ENCODE results near the gene PAX1.

Gene PAX1

DNA sequence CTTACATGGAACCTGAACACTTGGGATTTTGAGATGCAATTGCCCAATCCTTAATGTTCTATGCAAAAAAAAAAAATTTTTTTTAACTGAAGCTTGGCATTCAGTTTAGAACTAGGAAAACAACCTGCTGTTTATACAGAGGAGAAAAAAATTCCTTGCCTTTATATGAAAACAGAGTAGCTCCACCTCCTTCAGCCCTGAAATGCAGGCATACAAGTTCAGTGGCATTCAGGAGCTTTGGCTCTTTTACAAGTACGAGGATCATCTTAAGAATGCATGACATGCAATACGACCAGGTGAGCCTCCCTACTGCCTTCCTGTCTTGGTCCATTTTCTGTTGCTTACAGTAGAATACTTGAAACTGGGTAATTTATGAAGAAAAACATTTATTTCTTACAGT is 20.4 kb downstream of the PAX1 start:
- no peak overlapping the region for H3K4me3 ChIP-seq (ENCODE audit: low read depth, low read length)
- H2AFZ ChIP-seq, result no peak overlapping the region
- no peak overlapping the region for H3K27ac ChIP-seq
- H3K4me1 ChIP-seq, result peaks cover 5% of the 10 kb centered on the region
- H3K4me2 ChIP-seq (ENCODE audit: low read length), result no peak overlapping the region
- no peak overlapping the region for H3K9ac ChIP-seq
- no peaks in the 10 kb centered on the region for H3K79me2 ChIP-seq
- H3K9me3 ChIP-seq (ENCODE audit: control insufficient read depth, low read length), result no peaks in the 10 kb centered on the region
- H3K27me3 ChIP-seq (ENCODE audit: control insufficient read depth, insufficient read depth, low read length), result no peaks in the 10 kb centered on the region
- no peaks in the 10 kb centered on the region for H3K36me3 ChIP-seq (ENCODE audit: control insufficient read depth, insufficient read depth, low read length)
- TF ChIP-seq, protein P1, sequence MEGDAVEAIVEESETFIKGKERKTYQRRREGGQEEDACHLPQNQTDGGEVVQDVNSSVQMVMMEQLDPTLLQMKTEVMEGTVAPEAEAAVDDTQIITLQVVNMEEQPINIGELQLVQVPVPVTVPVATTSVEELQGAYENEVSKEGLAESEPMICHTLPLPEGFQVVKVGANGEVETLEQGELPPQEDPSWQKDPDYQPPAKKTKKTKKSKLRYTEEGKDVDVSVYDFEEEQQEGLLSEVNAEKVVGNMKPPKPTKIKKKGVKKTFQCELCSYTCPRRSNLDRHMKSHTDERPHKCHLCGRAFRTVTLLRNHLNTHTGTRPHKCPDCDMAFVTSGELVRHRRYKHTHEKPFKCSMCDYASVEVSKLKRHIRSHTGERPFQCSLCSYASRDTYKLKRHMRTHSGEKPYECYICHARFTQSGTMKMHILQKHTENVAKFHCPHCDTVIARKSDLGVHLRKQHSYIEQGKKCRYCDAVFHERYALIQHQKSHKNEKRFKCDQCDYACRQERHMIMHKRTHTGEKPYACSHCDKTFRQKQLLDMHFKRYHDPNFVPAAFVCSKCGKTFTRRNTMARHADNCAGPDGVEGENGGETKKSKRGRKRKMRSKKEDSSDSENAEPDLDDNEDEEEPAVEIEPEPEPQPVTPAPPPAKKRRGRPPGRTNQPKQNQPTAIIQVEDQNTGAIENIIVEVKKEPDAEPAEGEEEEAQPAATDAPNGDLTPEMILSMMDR (IDR thresholded peaks at IDR 0.05), result no peak

DNA sequence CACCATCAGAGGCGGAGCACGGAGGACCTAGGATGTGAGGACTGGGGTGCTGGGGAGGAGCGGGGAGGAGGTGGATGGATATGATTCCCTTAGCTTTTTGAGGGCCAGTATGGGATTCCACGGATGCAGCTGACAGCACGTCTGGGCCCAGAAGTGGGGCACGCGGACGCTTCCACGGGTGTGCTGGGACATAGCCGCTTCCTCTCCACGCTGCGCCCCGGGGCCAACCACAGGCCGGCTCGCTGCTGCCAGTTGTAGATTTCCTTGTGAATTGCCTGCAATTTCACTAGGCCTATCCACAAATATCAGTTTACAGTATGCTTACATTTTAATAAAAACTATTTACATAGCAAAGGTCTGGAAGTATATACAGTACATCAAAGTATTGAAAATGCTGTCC is 23.9 kb downstream of the PAX1 start:
- no peaks in the 10 kb centered on the region for H3K9me3 ChIP-seq (ENCODE audit: control insufficient read depth, low read length)
- H3K4me1 ChIP-seq, result peaks cover 5% of the 10 kb centered on the region
- H3K4me3 ChIP-seq (ENCODE audit: low read depth, low read length), result no peak overlapping the region
- H3K27ac ChIP-seq, result no peak overlapping the region
- H3K36me3 ChIP-seq (ENCODE audit: control insufficient read depth, insufficient read depth, low read length), result no peaks in the 10 kb centered on the region
- no peak overlapping the region for H3K9ac ChIP-seq
- no peaks in the 10 kb centered on the region for H3K27me3 ChIP-seq (ENCODE audit: control insufficient read depth, insufficient read depth, low read length)
- TF ChIP-seq, protein P1 (IDR thresholded peaks at IDR 0.05), result no peak
- H3K4me2 ChIP-seq (ENCODE audit: low read length), result no peak overlapping the region
- no peaks in the 10 kb centered on the region for H3K79me2 ChIP-seq
- no peak overlapping the region for H2AFZ ChIP-seq

DNA sequence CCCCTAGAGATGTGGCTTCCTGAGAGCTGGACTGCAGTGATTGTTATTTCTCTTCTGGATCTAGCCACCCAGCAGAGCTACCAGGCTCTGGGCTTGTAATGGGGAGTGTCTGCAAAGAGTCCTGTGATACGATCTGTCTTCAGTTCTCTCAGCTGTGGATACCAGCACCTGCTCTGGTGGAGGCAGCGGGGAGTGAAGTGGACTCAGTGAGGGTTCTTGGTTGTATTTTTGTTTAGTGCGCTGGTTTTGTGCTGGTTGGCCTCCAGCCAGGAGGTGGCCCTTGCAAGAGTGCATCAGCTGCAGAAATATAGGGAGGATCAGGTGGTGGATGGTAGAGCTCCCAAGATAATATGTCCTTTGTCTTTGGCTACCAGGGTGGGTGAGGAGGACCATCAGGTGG is 33.7 kb downstream of the PAX1 start:
- Histone ChIP-seq H3K4me3 (ENCODE audit: low read depth, low read length) (no peak overlapping the region), H3K4me1 (no peaks in the 10 kb centered on the region), H3K9ac (no peak overlapping the region), H3K27ac (no peak overlapping the region), H3K36me3 (ENCODE audit: control insufficient read depth, insufficient read depth, low read length) (no peaks in the 10 kb centered on the region), H3K27me3 (ENCODE audit: control insufficient read depth, insufficient read depth, low read length) (no peaks in the 10 kb centered on the region), H3K4me2 (ENCODE audit: low read length) (no peak overlapping the region), H2AFZ (no peak overlapping the region), H3K79me2 (no peaks in the 10 kb centered on the region), H3K9me3 (ENCODE audit: control insufficient read depth, low read length) (no peaks in the 10 kb centered on the region)
- TF ChIP-seq, protein P1 (IDR thresholded peaks at IDR 0.05), result no peak

DNA sequence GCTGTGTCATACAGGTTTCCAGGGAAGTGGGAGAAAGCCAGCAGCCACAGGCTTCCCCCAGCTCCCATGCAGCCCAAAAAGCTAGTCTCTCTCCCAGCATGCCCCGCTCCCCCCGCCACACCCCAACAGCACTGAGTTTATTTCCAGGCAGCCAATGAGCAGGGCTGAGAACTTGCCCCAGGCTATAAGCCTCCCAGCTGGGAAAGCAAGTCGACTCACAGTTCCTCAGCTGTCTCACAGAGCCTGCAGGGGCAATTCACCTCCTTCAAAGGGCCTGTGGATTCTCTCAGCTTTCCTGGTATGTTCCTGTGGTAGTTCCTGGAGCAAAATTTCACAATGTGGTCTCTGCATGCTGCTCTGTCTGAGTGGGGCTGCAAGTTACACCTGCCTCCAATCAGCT is 34.2 kb downstream of the PAX1 start:
- Histone ChIP-seq H3K4me1 (no peaks in the 10 kb centered on the region), H3K36me3 (ENCODE audit: control insufficient read depth, insufficient read depth, low read length) (no peaks in the 10 kb centered on the region), H3K27ac (no peak overlapping the region), H3K9ac (no peak overlapping the region), H3K9me3 (ENCODE audit: control insufficient read depth, low read length) (no peaks in the 10 kb centered on the region), H3K27me3 (ENCODE audit: control insufficient read depth, insufficient read depth, low read length) (no peaks in the 10 kb centered on the region), H3K4me3 (ENCODE audit: low read depth, low read length) (no peak overlapping the region), H3K4me2 (ENCODE audit: low read length) (no peak overlapping the region), H2AFZ (no peak overlapping the region), H3K79me2 (no peaks in the 10 kb centered on the region)
- TF ChIP-seq, protein P1 (IDR thresholded peaks at IDR 0.05), result no peak

DNA sequence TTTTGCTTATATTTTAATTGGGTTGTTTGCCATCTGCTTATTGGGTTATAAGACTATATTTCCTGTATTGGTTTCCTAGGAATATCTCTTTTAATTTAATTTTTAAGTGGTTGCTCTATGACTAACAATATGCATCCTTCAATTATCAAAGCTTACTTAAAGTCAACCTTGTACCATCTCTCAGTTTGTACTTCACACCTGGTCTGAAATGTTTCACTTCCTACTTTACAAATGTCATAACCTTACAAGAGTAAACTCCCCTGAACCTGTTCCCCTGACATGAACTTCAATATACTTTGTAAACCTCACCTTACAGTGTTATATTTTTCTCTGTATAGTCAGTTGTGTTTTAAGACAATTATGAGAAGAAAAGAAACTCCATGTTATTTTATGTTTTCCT is 35.8 kb downstream of the PAX1 start:
- TF ChIP-seq, protein P1 (IDR thresholded peaks at IDR 0.05), result no peak

More for the DNA sequence above, 35.8 kb downstream of the PAX1 start:
- Histone ChIP-seq H3K9me3 (ENCODE audit: control insufficient read depth, low read length) (no peaks in the 10 kb centered on the region), H3K9ac (no peak overlapping the region), H3K4me3 (ENCODE audit: low read depth, low read length) (no peak overlapping the region), H2AFZ (no peak overlapping the region), H3K4me1 (no peaks in the 10 kb centered on the region), H3K27me3 (ENCODE audit: control insufficient read depth, insufficient read depth, low read length) (no peaks in the 10 kb centered on the region), H3K79me2 (no peaks in the 10 kb centered on the region), H3K36me3 (ENCODE audit: control insufficient read depth, insufficient read depth, low read length) (no peaks in the 10 kb centered on the region), H3K4me2 (ENCODE audit: low read length) (no peak overlapping the region), H3K27ac (no peak overlapping the region)
